ENCODE measurements around the gene NTSR1. TPM values are rescaled to one million over a fixed set of nuclear protein-coding genes. Genes with fewer than 3 reads are reported as not detected.
A peak's percentile ranks its signal among the peaks of the same experiment; 100 is the strongest.

Gene NTSR1
- total RNA-seq, 1 experiment from 2014 or later = 15.0 TPM

DNA sequence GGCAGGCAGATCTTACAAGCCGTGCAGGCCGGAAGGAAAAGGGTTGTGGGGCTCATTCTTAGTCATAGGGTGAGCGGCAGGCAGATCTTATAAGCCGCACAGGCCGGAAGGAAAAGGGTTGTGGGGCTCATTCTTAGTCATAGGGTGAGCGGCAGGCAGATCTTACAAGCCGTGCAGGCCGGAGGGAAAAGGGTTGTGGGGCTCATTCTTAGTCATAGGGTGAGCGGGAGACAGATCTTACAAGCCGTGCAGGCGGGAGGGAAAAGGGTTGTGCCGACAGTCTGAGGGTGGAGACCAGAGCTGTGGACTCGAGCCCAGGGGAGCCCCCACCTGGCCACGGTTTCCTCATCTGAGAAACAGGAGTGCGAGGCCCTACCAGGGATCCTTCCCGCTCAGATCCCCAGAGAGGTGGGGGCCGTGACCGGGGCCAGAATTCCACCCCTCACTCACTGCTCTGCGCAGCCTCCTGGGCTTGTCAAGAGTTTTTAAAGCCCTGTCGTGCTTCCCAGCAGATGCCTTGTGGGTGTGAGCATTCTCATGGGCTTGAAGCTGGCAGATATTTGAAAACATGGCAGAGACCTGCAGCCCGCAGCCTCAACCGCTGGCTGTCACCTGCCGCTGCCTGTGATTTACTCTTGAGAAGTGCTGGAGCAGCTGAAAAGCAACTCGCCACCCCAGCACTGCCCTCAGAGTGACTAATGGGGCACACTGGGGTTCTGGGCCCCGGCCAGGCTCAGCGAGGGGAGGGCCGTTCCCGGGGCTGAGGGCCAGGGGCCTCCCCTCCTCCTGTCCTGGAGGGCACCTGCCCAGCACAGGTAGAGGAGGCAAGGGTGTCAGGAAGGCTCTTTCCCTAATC is 31.9 kb downstream of the NTSR1 start:
- DNase-seq (ENCODE audit: low read depth) = peak; percentile 100

- peak; percentile 77 for DNase-seq (ENCODE audit: low read depth)
Observed at GRCh38 chr20:62741191-62741691, 32.6 kb downstream of the NTSR1 start.

- DNase-seq (ENCODE audit: low read depth) = peak; percentile 94
Observed at GRCh38 chr20:62741701-62742491, 33.3 kb downstream of the NTSR1 start.

- DNase-seq (ENCODE audit: low read depth) = no peak
Observed at GRCh38 chr20:62742550-62742949, 33.9 kb downstream of the NTSR1 start.

DNA sequence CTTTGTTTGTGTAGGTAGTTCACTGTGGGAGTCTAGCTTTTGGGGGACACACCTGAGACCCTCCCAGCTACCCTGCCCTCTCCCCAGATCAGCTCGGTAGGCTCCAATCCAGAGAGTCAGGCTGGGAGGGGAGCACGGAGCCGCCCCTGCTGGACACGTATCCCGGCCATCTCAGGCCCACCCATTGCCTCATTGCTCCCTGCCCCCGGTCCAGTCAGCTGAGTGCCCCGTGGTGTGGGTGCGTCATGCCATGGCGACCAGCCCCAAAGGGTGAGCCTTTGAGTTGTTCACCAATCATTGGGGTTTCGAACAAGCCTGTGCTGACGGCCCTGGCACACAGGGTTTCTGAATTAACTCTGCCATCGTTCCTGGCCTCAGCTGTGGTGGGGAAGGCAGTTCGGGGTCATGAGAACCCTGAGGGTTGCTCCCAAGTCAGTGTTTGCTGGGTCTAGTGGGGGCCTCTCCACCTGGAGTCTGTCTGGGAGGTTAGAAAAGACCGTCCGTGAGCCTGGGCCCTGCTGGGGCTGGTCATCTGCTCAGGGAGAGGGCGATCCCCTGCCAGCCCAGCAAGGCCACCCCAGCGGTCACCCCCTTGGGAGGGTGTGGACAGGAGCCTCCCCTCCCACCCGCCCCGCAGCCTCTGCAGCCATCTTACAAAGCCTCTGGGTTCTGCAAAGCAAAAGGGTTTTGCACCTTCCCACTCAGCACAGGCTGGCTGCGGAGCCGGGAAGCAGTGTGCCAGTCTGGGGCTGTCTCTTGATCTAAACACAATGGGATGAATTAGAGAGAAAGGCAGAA is 34.5 kb downstream of the NTSR1 start:
- no peak for DNase-seq (ENCODE audit: low read depth)

DNA sequence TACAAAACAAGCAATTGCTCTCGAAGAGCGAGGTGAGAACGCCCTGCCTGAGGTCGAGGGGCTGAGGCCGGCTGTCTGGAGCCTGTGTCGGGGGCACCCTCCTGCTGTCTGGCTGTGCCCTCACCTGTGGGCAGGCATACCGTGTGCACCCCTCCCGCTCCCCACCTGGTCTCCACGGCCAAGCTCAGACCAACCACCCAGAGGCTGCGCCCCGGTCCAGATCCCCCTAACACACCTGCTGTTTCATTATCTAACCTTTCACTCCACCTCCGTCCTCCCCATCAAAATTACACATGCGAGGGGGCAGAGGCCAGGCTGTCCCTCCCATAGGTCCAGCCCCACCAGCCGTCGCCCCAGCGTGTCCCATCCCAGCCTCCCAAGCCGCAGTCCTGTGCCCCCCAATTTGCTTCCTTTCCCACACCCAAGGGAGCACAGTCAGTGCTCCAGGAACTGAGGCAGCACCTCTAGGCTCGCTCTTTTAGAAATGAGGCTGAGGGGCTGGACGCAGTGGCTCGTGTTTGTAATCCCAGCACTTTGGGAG is 35.2 kb downstream of the NTSR1 start:
- no peak for DNase-seq (ENCODE audit: low read depth)

GRCh38 chr20:62744741-62745191 is 36.1 kb downstream of the NTSR1 start:
- no peak for DNase-seq (ENCODE audit: low read depth)

DNA sequence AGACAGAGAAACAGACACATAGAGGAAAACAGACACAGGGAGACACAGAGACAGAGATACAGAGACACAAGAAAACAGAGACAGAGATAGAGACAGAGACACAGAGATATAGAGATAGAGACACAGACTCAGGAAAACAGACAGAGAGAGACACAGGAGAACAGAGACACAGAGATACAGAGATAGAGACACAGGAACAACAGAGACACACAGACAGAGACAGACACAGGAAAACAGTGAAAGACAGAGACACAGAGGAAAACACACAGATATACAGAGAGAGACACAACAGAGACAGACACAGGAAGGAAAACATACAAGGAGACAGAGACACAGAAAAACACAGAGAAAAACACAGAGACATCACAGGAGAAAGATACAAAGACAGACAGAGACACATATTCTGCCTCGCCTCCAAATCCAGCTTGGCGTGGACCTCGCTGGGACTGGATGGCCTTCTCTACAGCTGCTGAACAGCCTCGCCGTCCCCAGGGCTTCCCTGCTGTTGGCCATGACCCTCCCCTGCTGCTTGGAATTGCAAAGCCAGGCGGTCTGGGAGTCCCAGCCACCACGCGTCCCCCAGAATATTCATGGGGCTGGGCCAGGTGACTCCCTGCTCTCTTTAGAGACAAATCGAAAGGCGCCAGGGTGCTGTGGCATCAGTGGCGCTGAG is 36.8 kb downstream of the NTSR1 start:
- no peak for DNase-seq (ENCODE audit: low read depth)

GRCh38 chr20:62745952-62746288 is 37.3 kb downstream of the NTSR1 start:
- no peak for DNase-seq (ENCODE audit: low read depth)

DNA sequence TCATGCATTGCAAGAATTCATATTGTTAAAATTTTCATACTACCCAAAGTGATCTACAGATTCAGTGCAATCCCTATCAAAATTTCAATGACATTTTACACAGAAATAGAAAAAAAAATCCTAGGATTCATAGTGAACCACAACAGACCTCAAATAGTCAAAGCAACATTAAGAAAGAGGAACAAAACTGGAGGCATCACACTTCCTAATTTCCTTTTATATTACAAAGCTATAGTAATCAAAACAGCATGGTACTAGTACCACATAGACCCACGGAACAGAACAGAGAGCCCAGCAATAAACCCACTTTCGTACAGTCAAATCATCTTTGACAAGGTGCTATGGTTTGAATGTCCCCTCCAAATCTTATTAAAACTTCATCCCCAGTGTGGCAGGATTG is 39.7 kb downstream of the NTSR1 start:
- DNase-seq (ENCODE audit: low read depth) = no peak

GRCh38 chr20:62749851-62750445 is 41.3 kb downstream of the NTSR1 start:
- no peak for DNase-seq (ENCODE audit: low read depth)

- DNase-seq (ENCODE audit: low read depth) = peak; percentile 29
Observed at GRCh38 chr20:62751551-62752150, 43.0 kb downstream of the NTSR1 start.

DNA sequence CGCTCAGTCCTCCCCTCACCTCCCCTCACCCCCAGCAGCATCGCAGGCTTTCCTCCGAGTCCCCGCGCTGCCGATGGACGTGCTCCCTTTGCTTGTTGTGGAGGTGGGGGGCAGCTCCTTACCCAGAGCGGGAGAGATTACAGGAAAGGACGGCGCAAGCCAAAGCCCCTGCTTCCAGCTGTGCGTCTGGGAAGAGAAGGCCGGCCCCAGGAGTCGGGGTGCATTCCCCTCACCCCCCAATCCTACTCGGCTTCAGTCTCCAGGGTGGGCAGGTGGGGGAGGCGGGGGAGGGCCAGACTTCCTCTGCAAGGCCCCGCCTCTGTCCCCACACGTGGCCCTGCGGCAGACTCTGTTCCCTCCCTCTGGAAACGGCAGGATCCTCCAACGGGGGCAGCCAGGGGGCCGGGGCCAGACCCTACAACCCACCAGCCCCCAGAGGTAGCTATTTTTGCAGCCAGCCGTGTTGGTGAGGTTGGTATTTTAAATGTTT is 43.6 kb downstream of the NTSR1 start:
- no peak for DNase-seq (ENCODE audit: low read depth)

DNA sequence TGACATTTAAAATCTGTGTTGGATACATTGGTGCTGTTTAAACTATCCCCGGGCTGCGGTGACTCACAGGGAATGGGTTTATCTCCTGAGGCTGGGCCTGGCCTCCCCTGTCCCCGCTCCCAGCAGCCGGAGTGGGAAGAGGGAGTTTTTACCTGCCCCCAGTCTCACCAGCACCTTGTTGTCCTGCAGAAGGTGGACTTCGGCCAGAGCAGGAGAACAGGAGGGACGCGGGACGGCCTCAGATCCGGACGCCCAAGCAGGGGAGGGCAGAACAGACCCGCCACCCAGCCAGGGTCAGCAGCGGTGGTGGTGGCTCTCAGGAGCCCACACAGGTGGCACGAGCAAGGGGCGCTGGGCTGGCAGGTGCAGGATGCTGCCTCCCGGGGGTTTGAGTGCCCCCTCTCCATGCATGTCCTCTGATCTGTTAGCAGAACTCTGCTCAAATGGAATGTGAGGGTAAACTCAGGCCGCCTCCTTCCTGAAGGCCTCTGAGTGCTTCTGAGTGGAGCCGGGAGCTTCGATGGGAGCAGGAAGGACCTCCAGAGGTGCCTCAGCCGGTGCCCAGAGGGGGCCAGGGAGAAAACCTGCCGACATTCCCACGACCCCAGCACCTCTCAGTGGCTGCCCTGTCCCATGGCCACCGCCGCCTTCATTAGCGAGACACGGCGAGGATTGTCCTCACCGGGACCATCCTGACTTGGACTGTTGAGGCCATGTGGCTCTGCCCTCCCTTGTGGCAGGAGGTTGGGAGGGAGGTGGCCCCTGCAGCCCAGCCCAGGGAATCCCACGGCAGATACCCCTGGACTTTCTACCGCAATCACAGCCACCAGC is 44.2 kb downstream of the NTSR1 start:
- DNase-seq (ENCODE audit: low read depth) = peak; percentile 57

- DNase-seq (ENCODE audit: low read depth) = no peak
Observed at GRCh38 chr20:62753626-62754025, 45.0 kb downstream of the NTSR1 start.

- DNase-seq (ENCODE audit: low read depth) = no peak
Observed at GRCh38 chr20:62754122-62754990, 45.7 kb downstream of the NTSR1 start.

GRCh38 chr20:62754991-62755356 is 46.3 kb downstream of the NTSR1 start:
- DNase-seq (ENCODE audit: low read depth) = no peak

Data from RPMI7951 (cell line).